Kidney glomerular epithelial cell (primary cell): ENCODE results near the gene THY1.
"Not testable (repeated sequence)": the region's sequence is repeated elsewhere in the genome, so short reads cannot be mapped to it uniquely, and the experiment has no call there.

ENCODE experiments used
- DNase-seq: peaks from one replicate; lab custom pipeline; 2025; lab: John Stamatoyannopoulos, UW

Gene THY1

GRCh38 chr11:119417726-119418540 lies 5.0 kb downstream of the THY1 start:
- peak; percentile 88 for DNase-seq

GRCh38 chr11:119416606-119417580 lies 6.1 kb downstream of the THY1 start:
- DNase-seq: peak; percentile 84

- DNase-seq: no peak
Measured at GRCh38 chr11:119415966-119416365, 7.0 kb downstream of the THY1 start.

- DNase-seq: no peak
Measured at GRCh38 chr11:119415517-119415916, 7.5 kb downstream of the THY1 start.

GRCh38 chr11:119414734-119415133 lies 8.2 kb downstream of the THY1 start:
- DNase-seq: no peak

- DNase-seq: no peak
Measured at GRCh38 chr11:119414321-119414720, 8.7 kb downstream of the THY1 start.

- no peak for DNase-seq
Measured at GRCh38 chr11:119412072-119412471, 10.9 kb downstream of the THY1 start.

GRCh38 chr11:119410501-119410900 lies 12.5 kb downstream of the THY1 start:
- DNase-seq: no peak

GRCh38 chr11:119409731-119410130 lies 13.2 kb downstream of the THY1 start:
- no peak for DNase-seq

GRCh38 chr11:119406005-119406404 lies 17.0 kb downstream of the THY1 start:
- no peak for DNase-seq

- not testable (repeated sequence) for DNase-seq
Measured at GRCh38 chr11:119405448-119405847, 17.5 kb downstream of the THY1 start.

- DNase-seq: no peak
Measured at GRCh38 chr11:119404872-119405271, 18.1 kb downstream of the THY1 start.

GRCh38 chr11:119403021-119403420 lies 20.0 kb downstream of the THY1 start:
- no peak for DNase-seq

- DNase-seq: no peak
Measured at GRCh38 chr11:119402470-119402869, 20.5 kb downstream of the THY1 start.

- no peak for DNase-seq
Measured at GRCh38 chr11:119400860-119401259, 22.1 kb downstream of the THY1 start.

GRCh38 chr11:119397740-119398139 lies 25.2 kb downstream of the THY1 start:
- no peak for DNase-seq

- DNase-seq: no peak
Measured at GRCh38 chr11:119396835-119397234, 26.1 kb downstream of the THY1 start.

GRCh38 chr11:119391275-119391674 lies 31.7 kb downstream of the THY1 start:
- DNase-seq: no peak

- no peak for DNase-seq
Measured at GRCh38 chr11:119389611-119390254, 33.2 kb downstream of the THY1 start.

GRCh38 chr11:119388103-119388502 lies 34.9 kb downstream of the THY1 start:
- no peak for DNase-seq

- no peak for DNase-seq
Measured at GRCh38 chr11:119384332-119384731, 38.6 kb downstream of the THY1 start.

- not testable (repeated sequence) for DNase-seq
Measured at GRCh38 chr11:119382513-119382912, 40.5 kb downstream of the THY1 start.
